BLaER1 (cell line): ENCODE data around the gene LCOR.

ENCODE experiments used
- H3K27ac ChIP-seq: shearing (Covaris generic); formaldehyde crosslinking; 2 replicates; pipeline ENCODE4 v1.8.1; 2022
- H3K27me3 ChIP-seq: shearing (Covaris generic); formaldehyde crosslinking; 2 replicates; pipeline ENCODE4 v1.8.1; 2022
- H3K36me3 ChIP-seq: shearing (Covaris generic); formaldehyde crosslinking; 2 replicates; pipeline ENCODE4 v1.8.1; 2022
- H3K4me1 ChIP-seq: shearing (Covaris generic); formaldehyde crosslinking; 2 replicates; pipeline ENCODE4 v1.8.1; 2022
- H3K4me2 ChIP-seq: shearing (Covaris generic); formaldehyde crosslinking; 2 replicates; pipeline ENCODE4 v1.8.1; 2022
- H3K4me3 ChIP-seq: shearing (Covaris generic); formaldehyde crosslinking; 2 replicates; pipeline ENCODE4 v1.8.1; 2022
- H3K9ac ChIP-seq: shearing (Covaris generic); formaldehyde crosslinking; 2 replicates; pipeline ENCODE4 v1.8.1; 2022
- H3K9me3 ChIP-seq: shearing (Covaris generic); formaldehyde crosslinking; 2 replicates; pipeline ENCODE4 v1.8.1; 2022
- H4K20me1 ChIP-seq: shearing (Covaris generic); formaldehyde crosslinking; 2 replicates; pipeline ENCODE4 v1.8.1; 2022
- Cebpa-rat ChIP-seq: shearing (Covaris generic); IDR thresholded peaks from 2 replicates; pipeline ENCODE4 v1.8.1; 2022

The LCOR gene

GRCh38 chr10:96904648-96905047 is 72.5 kb downstream of the LCOR start:
- Histone ChIP-seq H3K9ac (no peak overlapping the region), H3K9me3 (peaks cover 15% of the 10 kb centered on the region), H3K27me3 (no peaks in the 10 kb centered on the region), H3K4me1 (no peaks in the 10 kb centered on the region), H3K4me2 (no peak overlapping the region), H3K4me3 (no peak overlapping the region), H4K20me1 (peaks cover 91% of the 10 kb centered on the region), H3K36me3 (peaks cover 32% of the 10 kb centered on the region), H3K27ac (no peak overlapping the region)
- no peak for TF ChIP-seq Cebpa-rat

- H3K9me3 ChIP-seq = 0 out of 2 replicates have a peak, but pooled peaks cover 1% of the 10 kb centered on the region
- H3K4me3 ChIP-seq = no peak overlapping the region
- no peak overlapping the region for H3K27ac ChIP-seq
- no peaks in the 10 kb centered on the region for H3K27me3 ChIP-seq
- H3K9ac ChIP-seq = no peak overlapping the region
- peaks cover 31% of the 10 kb centered on the region for H3K36me3 ChIP-seq
- no peak for TF ChIP-seq Cebpa-rat
- H3K4me1 ChIP-seq = peaks cover 2% of the 10 kb centered on the region
- peaks cover 96% of the 10 kb centered on the region for H4K20me1 ChIP-seq
- H3K4me2 ChIP-seq = no peak overlapping the region
Measured at GRCh38 chr10:96906864-96907263, 74.8 kb downstream of the LCOR start.

- peaks cover 69% of the 10 kb centered on the region for H3K36me3 ChIP-seq
- H3K4me2 ChIP-seq = no peak overlapping the region
- no peak overlapping the region for H3K4me3 ChIP-seq
- H3K27ac ChIP-seq = no peak overlapping the region
- peaks cover 80% of the 10 kb centered on the region for H4K20me1 ChIP-seq
- peaks cover 3% of the 10 kb centered on the region; the same call in 1 of the 2 replicates for H3K9me3 ChIP-seq
- H3K9ac ChIP-seq = no peak overlapping the region
- TF ChIP-seq Cebpa-rat = no peak
- H3K4me1 ChIP-seq = peaks cover 8% of the 10 kb centered on the region
- no peaks in the 10 kb centered on the region for H3K27me3 ChIP-seq
Measured at GRCh38 chr10:96910488-96911395, 78.6 kb downstream of the LCOR start.

- H3K36me3 ChIP-seq = peaks cover 83% of the 10 kb centered on the region
- H3K9ac ChIP-seq = no peak overlapping the region
- TF ChIP-seq Cebpa-rat = no peak
- H3K4me3 ChIP-seq = no peak overlapping the region
- peaks cover 3% of the 10 kb centered on the region; the same call in 1 of the 2 replicates for H3K9me3 ChIP-seq
- H3K27ac ChIP-seq = no peak overlapping the region
- H4K20me1 ChIP-seq = peaks cover 77% of the 10 kb centered on the region
- H3K4me1 ChIP-seq = peaks cover 8% of the 10 kb centered on the region
- no peak overlapping the region for H3K4me2 ChIP-seq
- no peaks in the 10 kb centered on the region for H3K27me3 ChIP-seq
Measured at GRCh38 chr10:96912405-96912804, 80.3 kb downstream of the LCOR start.

- Histone ChIP-seq H4K20me1 (peaks cover 78% of the 10 kb centered on the region), H3K4me1 (peaks cover 8% of the 10 kb centered on the region), H3K9ac (no peak overlapping the region), H3K27ac (no peak overlapping the region), H3K9me3 (peaks cover 3% of the 10 kb centered on the region; the same call in 1 of the 2 replicates), H3K27me3 (no peaks in the 10 kb centered on the region), H3K4me2 (no peak overlapping the region), H3K36me3 (peaks cover 72% of the 10 kb centered on the region), H3K4me3 (no peak overlapping the region)
- no peak for TF ChIP-seq Cebpa-rat
Measured at GRCh38 chr10:96913906-96914305, 81.8 kb downstream of the LCOR start.

GRCh38 chr10:96917628-96918027 is 85.5 kb downstream of the LCOR start:
- TF ChIP-seq Cebpa-rat = no peak
- peaks cover 44% of the 10 kb centered on the region for H3K36me3 ChIP-seq
- no peak overlapping the region for H3K4me2 ChIP-seq
- no peak overlapping the region for H3K4me3 ChIP-seq
- no peak overlapping the region for H3K27ac ChIP-seq
- H3K9ac ChIP-seq = no peak overlapping the region
- peaks cover 76% of the 10 kb centered on the region for H4K20me1 ChIP-seq
- peaks cover 3% of the 10 kb centered on the region; the same call in 1 of the 2 replicates for H3K9me3 ChIP-seq
- H3K27me3 ChIP-seq = no peaks in the 10 kb centered on the region
- peaks cover 32% of the 10 kb centered on the region for H3K4me1 ChIP-seq

GRCh38 chr10:96918214-96919002 is 86.3 kb downstream of the LCOR start:
- H3K27ac ChIP-seq = no peak overlapping the region
- no peak overlapping the region for H3K4me2 ChIP-seq
- H3K36me3 ChIP-seq = peaks cover 37% of the 10 kb centered on the region
- peaks cover 38% of the 10 kb centered on the region for H3K4me1 ChIP-seq
- no peak overlapping the region for H3K4me3 ChIP-seq
- no peaks in the 10 kb centered on the region for H3K27me3 ChIP-seq
- H4K20me1 ChIP-seq = peaks cover 76% of the 10 kb centered on the region
- H3K9ac ChIP-seq = no peak overlapping the region
- H3K9me3 ChIP-seq = peaks cover 3% of the 10 kb centered on the region; the same call in 1 of the 2 replicates
- TF ChIP-seq Cebpa-rat = no peak

- Histone ChIP-seq H3K9me3 (no peaks in the 10 kb centered on the region; the same call in 1 of the 2 replicates), H3K4me1 (peaks cover 38% of the 10 kb centered on the region), H3K27ac (no peak overlapping the region), H4K20me1 (peaks cover 84% of the 10 kb centered on the region), H3K4me2 (peak overlapping the region; percentile 27), H3K9ac (no peak overlapping the region), H3K36me3 (peaks cover 35% of the 10 kb centered on the region), H3K4me3 (no peak overlapping the region), H3K27me3 (no peaks in the 10 kb centered on the region)
- TF ChIP-seq Cebpa-rat = no peak
Measured at GRCh38 chr10:96919785-96920430, 87.8 kb downstream of the LCOR start.

GRCh38 chr10:96921655-96922054 is 89.6 kb downstream of the LCOR start:
- peak overlapping the region; percentile 9; the same call in 1 of the 2 replicates for H3K4me3 ChIP-seq
- TF ChIP-seq Cebpa-rat = no peak
- peaks cover 74% of the 10 kb centered on the region for H4K20me1 ChIP-seq
- peaks cover 3% of the 10 kb centered on the region for H3K9me3 ChIP-seq
- H3K27me3 ChIP-seq = no peaks in the 10 kb centered on the region
- no peak overlapping the region for H3K9ac ChIP-seq
- peaks cover 35% of the 10 kb centered on the region for H3K36me3 ChIP-seq
- peaks cover 38% of the 10 kb centered on the region for H3K4me1 ChIP-seq
- H3K4me2 ChIP-seq = peak overlapping the region; percentile 81
- H3K27ac ChIP-seq = peak overlapping the region; percentile 45; the same call in 1 of the 2 replicates
